Measurements from ENCODE around the gene PIRT.

- TF ChIP-seq TOX (CRISPR knock-in tag; IDR thresholded peaks at IDR 0.05; ENCODE audit: borderline replicate concordance) = no peak
- no peak for TF ChIP-seq PPARA (CRISPR knock-in tag; IDR thresholded peaks at IDR 0.05; ENCODE audit: borderline replicate concordance)
- TF ChIP-seq CREB5 (CRISPR knock-in tag; IDR thresholded peaks at IDR 0.05; ENCODE audit: low read depth) = no peak
- TF ChIP-seq CSDC2 (CRISPR knock-in tag; IDR thresholded peaks at IDR 0.05) = no peak
- TF ChIP-seq PATZ1 (CRISPR knock-in tag; IDR thresholded peaks at IDR 0.05; ENCODE audit: borderline replicate concordance) = no peak
Measured at GRCh38 chr17:10775058-10775457, 62.8 kb downstream of the PIRT start.
